Spinal cord (tissue), 10 donors: Measurements from ENCODE around the gene LRRIQ1. TPM values are rescaled to one million over a fixed set of nuclear protein-coding genes. Genes with fewer than 3 reads are reported as not detected.

Experiments
- DNase-seq, 6 donors: peaks; one replicate each; pipeline versions ENCODE4 v3.0.0 to v3.0.0-alpha.2; 2013 to 2015; ENCODE audit warnings: low spot score in 6 of 6, low read depth in 4 of 6
- H3K27ac ChIP-seq: one replicate; pipeline ENCODE4 v1.5.1; 2013; ENCODE audit warnings: low read depth, low read length, control low read depth
- H3K27me3 ChIP-seq: one replicate; pipeline ENCODE4 v1.6.1; 2013; ENCODE audit warnings: low read length; ENCODE audit not compliant: control insufficient read depth, insufficient read depth
- H3K36me3 ChIP-seq: one replicate; pipeline ENCODE4 v1.6.1; 2013; ENCODE audit warnings: low read length; ENCODE audit not compliant: control insufficient read depth, insufficient read depth
- H3K4me1 ChIP-seq: one replicate; pipeline ENCODE4 v1.6.1; 2013; ENCODE audit warnings: low read length; ENCODE audit not compliant: control insufficient read depth, insufficient read depth
- H3K4me3 ChIP-seq: one replicate; pipeline ENCODE4 v1.5.1; 2013; ENCODE audit warnings: low read depth, low read length, control low read depth
- H3K9me3 ChIP-seq: one replicate; pipeline ENCODE4 v1.6.1; 2013; ENCODE audit warnings: low read length; ENCODE audit not compliant: control insufficient read depth, insufficient read depth
- WGBS: methylation state at CpG from one replicate; pipeline ENCODE4 v1.1.5; 2013; ENCODE audit warnings: missing lambda C conversion rate; ENCODE audit not compliant: insufficient coverage; 5-methylcytosine and 5-hydroxymethylcytosine counted together
- polyA plus RNA-seq, 2 donors: library from polyadenylated mRNA; unstranded; fragments of 120-200 nt; gene quantifications; one replicate each; pipeline ENCODE4 v1.2.1, GENCODE V29; 2013; ENCODE audit not compliant: insufficient read length in 2 of 2
- total RNA-seq, 2 donors: library from RNA; depleted of rRNA in 1 of 2; stranded (reverse); fragments of 120-200 nt in 1 of 2; fragments of >200 nt in 1 of 2; gene quantifications; one replicate each; pipeline versions ENCODE4 v1.2.3 to v1.2.4, GENCODE V29; 2013 to 2014
- donor health status: healthy.

LRRIQ1 gene
- total and polyA plus RNA-seq, 4 donors = 5.6 to 18.0 (median 10.4) TPM

DNA sequence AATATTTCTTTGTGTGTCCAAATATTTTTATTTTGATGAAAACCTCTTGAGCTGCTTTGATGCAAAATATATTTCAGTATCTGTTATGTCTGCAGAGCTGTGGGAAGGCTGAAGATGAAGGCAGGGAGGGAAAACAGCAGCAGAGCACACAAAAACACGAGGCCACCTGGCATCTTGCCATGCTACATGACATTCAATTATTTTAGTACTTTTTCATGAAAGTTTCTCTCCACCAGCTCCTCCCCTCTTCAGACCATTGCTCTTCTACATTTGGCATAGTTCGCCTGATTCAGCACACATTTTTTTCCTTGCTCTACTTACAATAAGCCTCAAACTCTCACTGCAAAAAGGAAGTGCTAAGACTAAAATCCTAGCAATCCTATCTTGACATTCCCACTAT is 239.2 kb downstream of the LRRIQ1 start:
- Histone ChIP-seq H3K27ac (no peak overlapping the region), H3K36me3 (no peaks in the 10 kb centered on the region), H3K4me1 (peaks cover 26% of the 10 kb centered on the region), H3K9me3 (no peaks in the 10 kb centered on the region), H3K27me3 (peaks cover 94% of the 10 kb centered on the region), H3K4me3 (no peak overlapping the region)
- peak in 2 of 6 donors; percentile 18 to 19 for DNase-seq
- WGBS = no CpG with 5 or more reads among the region's 2 CpGs

DNA sequence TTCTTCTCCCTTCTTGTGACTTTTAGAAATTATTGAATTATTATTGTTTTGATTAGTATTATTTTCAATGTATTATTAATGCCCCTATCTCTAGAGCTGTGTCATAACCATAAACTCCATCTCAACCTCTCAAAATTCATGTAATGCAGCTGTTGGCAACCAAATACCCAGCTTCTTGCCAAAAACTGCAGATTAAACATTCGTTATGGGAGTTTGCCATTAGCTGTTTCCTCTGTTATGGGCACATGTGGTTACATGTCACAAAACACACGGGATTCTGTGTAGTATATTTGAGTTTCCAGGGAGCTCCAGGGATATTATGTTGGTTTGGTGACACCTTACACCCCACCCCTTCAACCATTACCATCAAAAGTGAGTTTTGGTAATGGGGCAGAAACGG is 241.0 kb downstream of the LRRIQ1 start:
- WGBS = no CpG with 5 or more reads among the region's 3 CpGs
- Histone ChIP-seq H3K4me3 (no peak overlapping the region), H3K27me3 (peaks cover 98% of the 10 kb centered on the region), H3K27ac (no peak overlapping the region), H3K4me1 (peaks cover 31% of the 10 kb centered on the region), H3K9me3 (no peaks in the 10 kb centered on the region), H3K36me3 (no peaks in the 10 kb centered on the region)
- DNase-seq = no peak

DNA sequence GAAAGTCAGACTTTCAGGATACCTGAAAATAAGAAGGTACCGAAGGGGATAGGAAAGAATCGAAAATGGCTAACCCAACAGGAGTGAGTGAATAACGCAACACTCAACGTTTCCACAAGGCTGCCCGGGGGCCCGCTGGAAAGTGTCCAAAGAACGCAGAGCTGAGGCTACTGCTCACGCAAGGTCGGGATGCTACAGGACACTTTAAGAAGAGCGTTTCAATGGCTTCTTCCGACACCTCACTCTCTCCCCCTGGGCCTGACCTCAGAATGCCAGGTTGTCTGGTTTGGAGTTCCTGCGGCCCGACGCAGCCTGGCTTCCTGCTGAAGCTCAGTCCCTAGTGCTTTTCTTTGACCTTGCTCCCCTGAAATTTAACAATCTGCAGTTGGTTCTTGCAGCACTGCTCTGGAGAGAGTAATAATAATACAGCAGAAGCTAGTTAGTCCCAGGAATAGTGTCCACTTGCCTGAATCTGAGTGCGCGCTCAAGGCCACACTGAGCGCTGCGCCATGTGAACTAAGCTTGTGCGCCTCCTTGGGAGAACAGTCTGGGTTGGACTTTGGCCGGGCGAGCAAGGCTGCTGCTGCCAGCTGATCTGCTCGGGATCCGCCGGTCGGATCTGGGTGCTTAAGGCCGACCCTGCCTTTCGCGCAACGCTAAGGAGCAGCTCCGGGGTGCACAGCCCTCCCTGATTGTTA is 241.9 kb downstream of the LRRIQ1 start:
- no peaks in the 10 kb centered on the region for H3K9me3 ChIP-seq
- peaks cover 97% of the 10 kb centered on the region for H3K27me3 ChIP-seq
- WGBS = 9% methylated on average over 30 of the region's 30 CpGs
- DNase-seq = peak in 2 of 6 donors; percentile 15 to 23
- no peak overlapping the region for H3K4me3 ChIP-seq
- H3K36me3 ChIP-seq = no peaks in the 10 kb centered on the region
- H3K4me1 ChIP-seq = peaks cover 31% of the 10 kb centered on the region
- H3K27ac ChIP-seq = no peak overlapping the region

DNA sequence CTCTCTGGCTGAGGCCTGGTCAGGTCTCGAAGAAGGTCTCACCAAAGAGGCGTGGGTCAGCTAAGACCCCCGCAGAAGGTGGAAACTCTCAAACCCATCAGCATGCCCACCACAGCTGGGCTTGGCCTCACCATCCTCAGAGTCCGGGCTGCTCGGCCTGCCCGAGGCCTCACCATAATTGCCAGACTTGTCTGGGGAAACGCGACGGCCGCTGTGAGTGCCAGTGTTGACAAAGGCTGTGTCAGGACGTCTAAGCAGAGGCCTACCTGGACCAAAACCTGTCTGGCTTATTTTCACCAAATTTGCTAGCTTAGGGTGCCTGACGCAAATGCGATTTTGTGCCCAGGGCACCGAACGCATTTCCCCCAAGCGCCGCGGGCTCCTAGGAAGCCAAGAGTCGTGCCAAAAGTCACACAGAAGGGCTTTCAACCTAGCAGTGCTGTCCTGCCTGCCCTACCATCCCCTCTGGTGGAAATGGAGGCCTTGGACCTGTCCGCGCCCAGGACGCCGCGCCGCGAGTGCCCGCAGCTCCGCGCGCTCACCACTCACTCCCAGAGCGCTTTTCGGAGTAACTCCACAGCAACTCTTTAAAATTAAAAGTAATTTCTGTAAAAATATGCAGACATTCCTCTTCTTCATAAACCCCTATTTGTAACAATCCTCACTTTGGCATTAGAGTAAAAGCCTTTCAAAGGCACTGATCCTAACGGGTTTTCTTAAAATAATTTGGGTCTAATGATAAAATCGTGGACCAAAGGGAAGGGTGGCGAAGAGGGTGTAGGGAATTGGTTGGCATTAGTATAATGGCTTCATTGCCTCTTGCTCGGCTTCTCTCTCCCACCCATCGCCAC is 242.7 kb downstream of the LRRIQ1 start:
- H3K4me1 ChIP-seq = peaks cover 25% of the 10 kb centered on the region
- H3K27ac ChIP-seq = no peak overlapping the region
- H3K36me3 ChIP-seq = no peaks in the 10 kb centered on the region
- H3K27me3 ChIP-seq = peaks cover 97% of the 10 kb centered on the region
- no peaks in the 10 kb centered on the region for H3K9me3 ChIP-seq
- H3K4me3 ChIP-seq = no peak overlapping the region
- DNase-seq = peak in 2 of 6 donors; percentile 7 to 36
- WGBS = 14% methylated on average over 29 of the region's 37 CpGs

DNA sequence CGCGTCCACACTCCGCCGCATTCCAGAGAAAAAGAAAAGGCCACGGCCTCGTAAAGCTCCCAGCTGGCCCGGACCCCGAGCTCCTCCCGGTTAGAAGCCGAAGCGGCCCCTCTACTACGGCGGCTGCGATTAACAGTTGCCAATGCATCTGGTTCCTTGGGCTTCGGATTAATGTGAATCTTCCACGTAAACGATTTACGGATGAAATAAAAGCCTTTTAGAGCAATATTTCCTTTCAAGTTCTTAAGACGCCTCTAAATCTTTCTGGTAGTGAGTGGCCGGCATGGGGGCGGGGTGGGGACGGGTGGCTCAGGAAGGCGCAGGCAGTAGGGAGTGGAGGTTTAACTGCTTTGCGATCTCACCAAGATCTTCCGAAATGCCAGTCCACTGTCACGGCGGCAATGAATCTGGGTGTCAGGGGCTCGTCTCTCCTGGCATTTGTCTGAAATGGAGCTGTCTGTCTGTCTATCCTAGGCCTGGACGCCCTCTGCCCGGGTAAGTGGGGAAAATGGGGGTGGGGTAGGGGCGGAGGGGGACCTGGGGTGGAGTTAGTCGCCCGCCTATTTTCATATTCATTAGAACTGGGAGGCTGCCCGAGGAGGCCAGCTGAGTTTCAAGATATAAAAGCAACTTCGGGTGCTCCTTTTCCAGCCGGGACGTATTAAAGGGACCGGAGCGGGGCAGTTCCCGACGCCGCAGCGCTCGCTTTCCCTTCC is 243.5 kb downstream of the LRRIQ1 start:
- peaks cover 25% of the 10 kb centered on the region for H3K4me1 ChIP-seq
- H3K9me3 ChIP-seq = no peaks in the 10 kb centered on the region
- no peak overlapping the region for H3K27ac ChIP-seq
- DNase-seq = peak in 2 of 6 donors; percentile 52 to 53
- H3K4me3 ChIP-seq = peak overlapping the region; percentile 28
- no peaks in the 10 kb centered on the region for H3K36me3 ChIP-seq
- WGBS = under 1% methylated on average over 35 of the region's 44 CpGs
- peaks cover 90% of the 10 kb centered on the region for H3K27me3 ChIP-seq

DNA sequence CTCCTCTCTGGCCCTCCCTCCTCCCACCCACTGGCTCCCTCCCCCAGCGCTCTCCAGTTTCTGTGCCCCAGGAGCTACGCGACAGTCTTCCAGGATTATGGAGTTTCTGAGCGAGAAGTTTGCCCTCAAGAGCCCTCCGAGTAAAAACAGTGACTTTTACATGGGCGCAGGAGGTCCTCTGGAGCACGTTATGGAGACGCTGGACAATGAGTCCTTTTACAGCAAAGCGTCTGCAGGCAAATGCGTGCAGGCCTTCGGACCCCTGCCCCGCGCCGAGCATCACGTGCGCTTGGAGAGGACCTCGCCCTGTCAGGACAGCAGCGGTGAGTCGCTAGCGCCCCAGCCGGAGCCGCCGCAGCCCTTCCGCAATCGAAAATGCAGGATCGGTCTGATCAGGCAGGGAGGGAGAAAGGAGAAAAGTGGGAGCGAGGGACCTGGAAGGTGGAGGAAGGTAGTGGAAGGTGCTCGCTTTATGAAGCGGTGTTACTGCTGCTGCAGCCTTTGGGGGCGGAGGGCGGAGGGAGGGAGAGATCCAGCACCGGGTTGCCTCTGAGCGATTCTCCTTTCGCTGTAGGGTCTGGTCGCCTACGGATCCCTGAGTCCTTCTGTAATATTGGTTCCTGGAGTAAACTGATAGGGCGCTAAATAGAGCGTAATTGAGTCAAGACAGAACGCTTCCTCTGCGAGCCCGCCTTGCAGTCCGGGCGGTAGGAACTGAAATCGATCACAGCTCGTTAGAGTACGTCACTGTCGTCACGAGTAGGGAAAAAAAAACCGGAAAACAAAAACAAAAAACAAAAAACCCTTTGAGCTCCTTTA is 244.2 kb downstream of the LRRIQ1 start, which contains the start of gene ALX1:
Gene ALX1, plus strand, starts transcription at position 56 of the 819 bp plus-strand sequence. Its CDS starts 42 bp downstream, at position 98.
- peaks cover 90% of the 10 kb centered on the region for H3K27me3 ChIP-seq
- DNase-seq = peak in 2 of 6 donors; percentile 68 to 75
- no peaks in the 10 kb centered on the region for H3K36me3 ChIP-seq
- no peaks in the 10 kb centered on the region for H3K9me3 ChIP-seq
- peaks cover 25% of the 10 kb centered on the region for H3K4me1 ChIP-seq
- under 1% methylated on average over 41 of the region's 49 CpGs for WGBS
- peak within 1 kb of the TSS; percentile 28 for H3K4me3 ChIP-seq
- no peak within 1 kb of the TSS for H3K27ac ChIP-seq

DNA sequence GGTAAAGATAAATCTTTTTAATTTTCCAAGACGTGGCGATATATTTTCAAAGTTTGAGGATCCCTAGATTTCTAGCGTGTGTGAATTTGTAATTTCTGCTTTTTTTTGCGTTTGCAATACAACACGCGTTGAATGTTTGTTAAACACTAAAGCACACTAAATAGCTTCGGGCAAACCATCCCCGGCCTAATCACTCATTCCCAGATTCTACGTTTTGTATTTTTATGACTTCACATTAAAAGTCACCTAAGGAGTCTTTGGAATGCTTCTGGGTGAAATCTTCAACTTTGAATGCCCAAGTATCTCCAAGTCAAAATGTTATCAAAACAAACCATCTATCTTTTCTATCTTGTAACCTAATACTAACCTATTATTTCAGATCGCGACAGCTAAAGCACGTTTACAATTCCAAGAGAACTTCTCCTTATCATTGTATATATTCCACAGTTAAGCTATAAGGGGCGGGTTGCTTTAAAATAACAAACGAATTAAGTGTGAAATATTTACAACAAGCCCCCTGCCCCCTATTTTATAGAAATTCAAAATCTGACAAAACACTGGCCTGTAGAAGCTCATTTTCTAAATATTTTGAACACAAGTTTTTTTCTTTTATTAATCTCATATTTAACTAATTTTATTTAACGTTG is 245.0 kb downstream of the LRRIQ1 start:
- Histone ChIP-seq H3K27ac (no peak overlapping the region), H3K27me3 (peaks cover 86% of the 10 kb centered on the region), H3K36me3 (no peaks in the 10 kb centered on the region), H3K4me3 (peak overlapping the region; percentile 28), H3K9me3 (no peaks in the 10 kb centered on the region), H3K4me1 (peaks cover 25% of the 10 kb centered on the region)
- DNase-seq = peak in 2 of 6 donors; percentile 64 to 80
- WGBS = no CpG with 5 or more reads among the region's 15 CpGs

DNA sequence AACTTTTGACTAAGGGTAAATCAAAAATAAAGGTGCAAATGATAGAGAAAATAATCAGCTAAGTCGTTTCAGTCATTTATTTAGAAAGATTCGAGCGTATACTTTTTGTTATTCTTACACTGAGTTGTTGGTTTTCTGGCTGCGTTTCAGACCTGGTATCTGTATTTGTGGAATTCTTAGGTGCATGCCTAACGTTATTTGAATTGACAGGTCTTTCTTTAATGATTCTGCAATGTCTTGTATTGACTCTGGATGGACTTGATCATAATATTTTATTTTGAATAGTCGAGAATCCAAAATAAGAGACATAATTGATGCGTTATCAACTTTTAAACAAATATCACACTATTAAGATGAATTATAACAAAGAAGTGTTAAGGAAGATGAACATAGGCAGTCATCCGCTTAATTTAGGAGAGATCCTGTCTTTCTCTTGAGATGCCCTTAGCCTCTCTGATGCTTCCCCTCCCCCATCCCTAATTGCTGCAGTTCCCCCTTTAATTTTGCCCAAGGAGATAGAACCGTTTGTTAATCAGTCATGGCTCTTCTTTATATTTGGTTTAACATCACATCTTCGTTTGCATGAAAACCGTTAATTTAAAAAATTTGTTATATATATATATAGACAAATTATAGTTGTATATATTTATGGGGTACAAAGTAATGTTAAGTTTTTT is 245.6 kb downstream of the LRRIQ1 start:
- H3K36me3 ChIP-seq = no peaks in the 10 kb centered on the region
- no peak overlapping the region for H3K27ac ChIP-seq
- 6% methylated on average over 2 of the region's 11 CpGs for WGBS
- DNase-seq = peak in 2 of 6 donors; percentile 40 to 73
- H3K27me3 ChIP-seq = peaks cover 81% of the 10 kb centered on the region
- H3K9me3 ChIP-seq = no peaks in the 10 kb centered on the region
- H3K4me1 ChIP-seq = peaks cover 25% of the 10 kb centered on the region
- no peak overlapping the region for H3K4me3 ChIP-seq
